ENCODE results near the gene CAPN7.

- TF ChIP-seq EZH2 (IDR thresholded peaks at IDR 0.05; ENCODE audit: borderline replicate concordance, insufficient read depth, low read depth, low read length, poor library complexity, severe bottlenecking) (no peak), CTCF (IDR thresholded peaks at IDR 0.05) (no peak)
Observed at GRCh38 chr3:15286022-15286421, 80.0 kb downstream of the CAPN7 start.
